ENCODE measurements around the gene TSPAN16.

DNA sequence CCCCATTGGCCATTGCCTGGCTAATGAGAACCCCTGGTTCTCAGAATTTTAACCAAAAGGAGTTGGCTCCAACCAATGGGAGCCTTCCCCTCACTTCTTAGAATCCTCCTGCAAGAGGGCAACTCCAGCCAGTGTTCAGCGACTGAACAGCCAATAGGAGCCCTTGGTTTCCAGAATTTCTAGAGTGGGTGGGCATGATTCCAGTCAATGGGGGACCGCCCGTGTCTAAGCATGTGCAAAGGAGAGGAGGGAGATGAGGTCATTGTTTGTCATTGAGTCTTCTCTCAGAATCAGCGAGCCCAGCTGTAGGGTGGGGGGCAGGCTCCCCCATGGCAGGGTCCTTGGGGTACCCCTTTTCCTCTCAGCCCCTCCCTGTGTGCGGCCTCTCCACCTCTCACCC, 69.0 kb downstream of the TSPAN16 start:
- TF ChIP-seq, protein P1, sequence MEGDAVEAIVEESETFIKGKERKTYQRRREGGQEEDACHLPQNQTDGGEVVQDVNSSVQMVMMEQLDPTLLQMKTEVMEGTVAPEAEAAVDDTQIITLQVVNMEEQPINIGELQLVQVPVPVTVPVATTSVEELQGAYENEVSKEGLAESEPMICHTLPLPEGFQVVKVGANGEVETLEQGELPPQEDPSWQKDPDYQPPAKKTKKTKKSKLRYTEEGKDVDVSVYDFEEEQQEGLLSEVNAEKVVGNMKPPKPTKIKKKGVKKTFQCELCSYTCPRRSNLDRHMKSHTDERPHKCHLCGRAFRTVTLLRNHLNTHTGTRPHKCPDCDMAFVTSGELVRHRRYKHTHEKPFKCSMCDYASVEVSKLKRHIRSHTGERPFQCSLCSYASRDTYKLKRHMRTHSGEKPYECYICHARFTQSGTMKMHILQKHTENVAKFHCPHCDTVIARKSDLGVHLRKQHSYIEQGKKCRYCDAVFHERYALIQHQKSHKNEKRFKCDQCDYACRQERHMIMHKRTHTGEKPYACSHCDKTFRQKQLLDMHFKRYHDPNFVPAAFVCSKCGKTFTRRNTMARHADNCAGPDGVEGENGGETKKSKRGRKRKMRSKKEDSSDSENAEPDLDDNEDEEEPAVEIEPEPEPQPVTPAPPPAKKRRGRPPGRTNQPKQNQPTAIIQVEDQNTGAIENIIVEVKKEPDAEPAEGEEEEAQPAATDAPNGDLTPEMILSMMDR (IDR thresholded peaks at IDR 0.05; ENCODE audit: extremely low read depth in 1 of 2, insufficient read depth in 1 of 2, low read depth in 1 of 2, low read length in 2 of 2) = no peak
- TF ChIP-seq POLR2A (IDR thresholded peaks at IDR 0.05; ENCODE audit: low read depth, low read length) (no peak), EZH2 (IDR thresholded peaks at IDR 0.05; ENCODE audit: borderline replicate concordance, low read depth, low read length, severe bottlenecking) (no peak)
